Endothelial cell of umbilical vein (primary cell): ENCODE results near the gene ATP6V0D1. TPM values are rescaled to one million over a fixed set of nuclear protein-coding genes. Genes with fewer than 3 reads are reported as not detected.

Experiments used
- BruUV-seq: library from RNA; stranded (reverse); fragments of 400-500 nt; replicated peaks from 2 replicates; lab custom pipeline; 2021; lab: Mats Ljungman, UMichigan
- CTCF ChIA-PET: fragments of 300-600, 350-600 bp; sonication (Branson Sonifier 250); formaldehyde crosslinking; loops from one replicate; lab custom pipeline; 2021; ENCODE audit warnings: antibody characterized with exemption, inconsistent platforms; lab: Charles Lee
- POLR2A ChIA-PET: fragments of 300-600, 350-600 bp; sonication (Branson Sonifier 250); formaldehyde crosslinking; loops from one replicate; lab custom pipeline; 2021; ENCODE audit warnings: antibody characterized with exemption, inconsistent platforms; lab: Charles Lee
- DNase-seq: peaks from one replicate; pipeline ENCODE4 v3.0.0-alpha.2; 2011; ENCODE audit warnings: low read depth, low spot score
- FAIRE-seq: peaks from 2 replicates; lab custom pipeline; 2011; peaks lifted over from hg19 to GRCh38; lab: Jason Lieb, UNC
- H2AFZ ChIP-seq: 2 replicates; pipeline ENCODE4 v1.6.0; 2012; ENCODE audit warnings: low read depth, low read length, control low read depth, inconsistent platforms
- H3K27ac ChIP-seq: 2 replicates; pipeline ENCODE4 v1.5.1; 2011; ENCODE audit warnings: low read depth, mild to moderate bottlenecking, control low read depth, low read length, moderate library complexity; ENCODE audit not compliant: insufficient read depth
- H3K27me3 ChIP-seq, 2 experiments: 2 replicates each; pipeline versions ENCODE4 v1.6.0 to v1.6.1; 2011; ENCODE audit warnings: low read length in 2 of 2, mixed read lengths in 1 of 2; ENCODE audit not compliant: control insufficient read depth in 2 of 2, insufficient read depth in 2 of 2
- H3K36me3 ChIP-seq, 2 experiments: 2 replicates in 1 of 2; 3 replicates in 1 of 2; pipeline ENCODE4 v1.5.1; 2011; ENCODE audit warnings: low read length in 2 of 2, mild to moderate bottlenecking in 1 of 2, moderate library complexity in 1 of 2; ENCODE audit not compliant: control insufficient read depth in 2 of 2, insufficient read depth in 2 of 2; ENCODE audit errors: extremely low read depth in 1 of 2
- H3K4me1 ChIP-seq: 3 replicates; pipeline ENCODE4 v1.5.1; 2011; ENCODE audit warnings: mild to moderate bottlenecking, low read length; ENCODE audit not compliant: control insufficient read depth, insufficient read depth; ENCODE audit errors: extremely low read depth
- H3K4me2 ChIP-seq: 2 replicates; pipeline ENCODE4 v1.6.1; 2011; ENCODE audit warnings: low read length, control low read depth, mixed read lengths; ENCODE audit not compliant: insufficient read depth
- H3K4me3 ChIP-seq, 3 experiments: fragments of 200-600 bp in 1 of 3; sonication (generic), shearing (Covaris generic) in 1 of 3; replicated peaks in 1 of 3; 2 replicates each; pipeline ENCODE4 v1.5.1; 2011 to 2016; ENCODE audit warnings: control low read depth in 3 of 3, low read length in 3 of 3, mild to moderate bottlenecking in 2 of 3, inconsistent platforms in 1 of 3, low read depth in 1 of 3, moderate library complexity in 1 of 3; ENCODE audit not compliant: insufficient read depth in 1 of 3
- H3K79me2 ChIP-seq: 2 replicates; pipeline ENCODE4 v1.6.0; 2012; ENCODE audit warnings: low read length, inconsistent platforms; ENCODE audit not compliant: control insufficient read depth, insufficient read depth
- H3K9ac ChIP-seq: replicated peaks from 2 replicates; pipeline ENCODE3; 2011; ENCODE audit warnings: low read length, control low read depth; ENCODE audit not compliant: insufficient read depth; ENCODE audit errors: extremely low read depth
- H3K9me1 ChIP-seq: replicated peaks from 3 replicates; pipeline ENCODE4 v1.6.0; 2011; ENCODE audit warnings: mild to moderate bottlenecking, low read length; ENCODE audit not compliant: control insufficient read depth, insufficient read depth; ENCODE audit errors: extremely low read depth
- H3K9me3 ChIP-seq: replicated peaks from 2 replicates; pipeline ENCODE4 v1.5.1; 2012; ENCODE audit warnings: low read length, inconsistent platforms; ENCODE audit not compliant: control insufficient read depth, insufficient read depth
- H4K20me1 ChIP-seq: replicated peaks from 2 replicates; pipeline ENCODE3; 2011; ENCODE audit warnings: mild to moderate bottlenecking, low read length; ENCODE audit not compliant: control insufficient read depth, insufficient read depth; ENCODE audit errors: extremely low read depth
- EZH2 ChIP-seq: IDR thresholded peaks from 2 replicates; pipeline ENCODE4 v1.6.1; 2012; ENCODE audit warnings: borderline replicate concordance, low read depth, mild to moderate bottlenecking, moderate library complexity, low read length, inconsistent platforms; ENCODE audit not compliant: severe bottlenecking
- FOS ChIP-seq: IDR thresholded peaks from 2 replicates; pipeline ENCODE4 v1.6.1; 2011; ENCODE audit warnings: mild to moderate bottlenecking, low read length, moderate library complexity, borderline replicate concordance; ENCODE audit not compliant: insufficient read depth
- GATA2 ChIP-seq: IDR thresholded peaks from 2 replicates; pipeline ENCODE4 v1.7.0; 2011; ENCODE audit warnings: low read depth, mild to moderate bottlenecking, moderate library complexity, mixed read lengths, low read length; ENCODE audit not compliant: insufficient read length, insufficient read depth
- JUN ChIP-seq: IDR thresholded peaks from 2 replicates; pipeline ENCODE4 v1.6.1; 2011; ENCODE audit warnings: borderline replicate concordance, low read depth; ENCODE audit not compliant: insufficient read length, insufficient read depth
- MYC ChIP-seq: IDR thresholded peaks from one replicate; pipeline ENCODE4 v1.6.1; 2011; ENCODE audit warnings: mild to moderate bottlenecking, low read depth, low read length
- POLR2A ChIP-seq: IDR thresholded peaks from 2 replicates; pipeline ENCODE4 v1.6.1; 2012; ENCODE audit warnings: low read depth, mild to moderate bottlenecking, control low read depth, low read length
- POLR2AphosphoS5 ChIP-seq: IDR thresholded peaks from 2 replicates; pipeline ENCODE4 v1.6.1; 2012; ENCODE audit warnings: low read depth, mild to moderate bottlenecking, control low read depth, low read length, moderate library complexity; ENCODE audit not compliant: insufficient read depth
- dilution Hi-C: fragments of 300-500 bp; cut with MboI; formaldehyde crosslinking; loops from one replicate; pipeline ENCODE4 v1.15.0; 2019; ENCODE audit warnings: low sequenced_read_pairs; ENCODE audit not compliant: extremely low pct_ligation_motif_present
- intact Hi-C: fragments of 100-400 bp; cut with micrococcal nuclease; formaldehyde crosslinking; loops from one replicate; pipeline ENCODE4 v1.10.0; 2022
- polyA plus RNA-seq, 4 experiments: library from polyadenylated mRNA; depleted of rRNA in 3 of 4; stranded (reverse) in 3 of 4; unstranded in 1 of 4; fragments of >200 nt; gene quantifications; 2 replicates each; pipeline versions ENCODE4 v1.2.1 to v1.2.3, GENCODE V29; 2011 to 2012; ENCODE audit warnings: missing spikeins in 1 of 4
- total RNA-seq: library from RNA; stranded (reverse); gene quantifications from 2 replicates; pipeline ENCODE4 v1.2.3, GENCODE V29; 2021
- TF ChIP-seq, protein P1 (sequence below): IDR thresholded peaks from 2 replicates; pipeline ENCODE4 v1.6.1; 2011; ENCODE audit not compliant: insufficient read depth, insufficient read length
- TF ChIP-seq, protein P2 (sequence below), 2 donors: IDR thresholded peaks; 1 replicate in 1 of 2; 2 replicates in 1 of 2; pipeline ENCODE4 v1.5.1; 2011; ENCODE audit warnings: low read length in 2 of 2, mild to moderate bottlenecking in 2 of 2, moderate library complexity in 2 of 2, control low read depth in 1 of 2, inconsistent platforms in 1 of 2, low read depth in 1 of 2; ENCODE audit not compliant: insufficient read depth in 1 of 2; ENCODE audit errors: extremely low read depth in 1 of 2

Gene ATP6V0D1
- total and polyA plus RNA-seq, 2 donors (not counting 3 experiments of a cell fraction or from before 2014, with no cell fraction given), result 82.8 to 232 TPM

DNA sequence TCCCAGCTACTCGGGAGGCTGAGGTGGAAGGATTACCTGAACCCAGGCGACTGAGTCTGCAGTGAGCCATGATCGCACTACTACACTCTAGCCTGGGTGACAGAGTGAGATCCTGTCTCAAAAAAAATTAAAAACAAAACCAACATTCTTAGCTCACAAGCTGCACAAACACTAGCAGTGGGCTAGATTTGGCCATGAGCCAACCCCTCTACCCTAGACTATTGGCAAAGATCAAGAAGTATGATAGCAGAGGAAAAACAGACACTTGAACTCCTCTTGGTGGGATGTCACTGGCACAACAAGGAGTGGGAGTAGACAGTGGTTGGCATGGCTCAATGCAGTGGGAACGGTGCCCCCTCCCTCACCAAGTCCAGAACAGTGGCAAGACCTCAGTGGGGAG, 28.1 kb upstream of the ATP6V0D1 start:
- Histone ChIP-seq H2AFZ (no peak overlapping the region), H3K4me2 (no peak overlapping the region), H3K79me2 (no peaks in the 10 kb centered on the region), H3K9me3 (no peaks in the 10 kb centered on the region), H3K36me3 (no peaks in the 10 kb centered on the region), H3K9ac (no peak overlapping the region), H4K20me1 (no peaks in the 10 kb centered on the region), H3K27me3 (no peaks in the 10 kb centered on the region), H3K4me1 (no peaks in the 10 kb centered on the region), H3K9me1 (no peaks in the 10 kb centered on the region), H3K27ac (no peak overlapping the region), H3K4me3 (no peak overlapping the region)
- ChIA-PET CTCF (interaction anchor here (0.9 to 10.0 kb wide), 2 partner anchors 12 to 16 kb away, joined by 4 to 247 read pairs; no protein-coding TSS in a partner anchor), POLR2A (no interaction called here)
- dilution Hi-C loops (no loop called here), intact Hi-C loops (no loop called here)
- DNase-seq, result no peak
- TF ChIP-seq JUN, result no peak
- TF ChIP-seq, protein P1, sequence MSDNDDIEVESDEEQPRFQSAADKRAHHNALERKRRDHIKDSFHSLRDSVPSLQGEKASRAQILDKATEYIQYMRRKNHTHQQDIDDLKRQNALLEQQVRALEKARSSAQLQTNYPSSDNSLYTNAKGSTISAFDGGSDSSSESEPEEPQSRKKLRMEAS, result no peak
- TF ChIP-seq POLR2A, result no peak
- TF ChIP-seq, protein P2, sequence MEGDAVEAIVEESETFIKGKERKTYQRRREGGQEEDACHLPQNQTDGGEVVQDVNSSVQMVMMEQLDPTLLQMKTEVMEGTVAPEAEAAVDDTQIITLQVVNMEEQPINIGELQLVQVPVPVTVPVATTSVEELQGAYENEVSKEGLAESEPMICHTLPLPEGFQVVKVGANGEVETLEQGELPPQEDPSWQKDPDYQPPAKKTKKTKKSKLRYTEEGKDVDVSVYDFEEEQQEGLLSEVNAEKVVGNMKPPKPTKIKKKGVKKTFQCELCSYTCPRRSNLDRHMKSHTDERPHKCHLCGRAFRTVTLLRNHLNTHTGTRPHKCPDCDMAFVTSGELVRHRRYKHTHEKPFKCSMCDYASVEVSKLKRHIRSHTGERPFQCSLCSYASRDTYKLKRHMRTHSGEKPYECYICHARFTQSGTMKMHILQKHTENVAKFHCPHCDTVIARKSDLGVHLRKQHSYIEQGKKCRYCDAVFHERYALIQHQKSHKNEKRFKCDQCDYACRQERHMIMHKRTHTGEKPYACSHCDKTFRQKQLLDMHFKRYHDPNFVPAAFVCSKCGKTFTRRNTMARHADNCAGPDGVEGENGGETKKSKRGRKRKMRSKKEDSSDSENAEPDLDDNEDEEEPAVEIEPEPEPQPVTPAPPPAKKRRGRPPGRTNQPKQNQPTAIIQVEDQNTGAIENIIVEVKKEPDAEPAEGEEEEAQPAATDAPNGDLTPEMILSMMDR (IDR thresholded peaks at IDR 0.05; ENCODE audit: extremely low read depth in 1 of 2, insufficient read depth in 1 of 2, low read depth in 1 of 2, low read length in 2 of 2), result no peak
- no peak for FAIRE-seq
- BruUV-seq, result no TSS peak

DNA sequence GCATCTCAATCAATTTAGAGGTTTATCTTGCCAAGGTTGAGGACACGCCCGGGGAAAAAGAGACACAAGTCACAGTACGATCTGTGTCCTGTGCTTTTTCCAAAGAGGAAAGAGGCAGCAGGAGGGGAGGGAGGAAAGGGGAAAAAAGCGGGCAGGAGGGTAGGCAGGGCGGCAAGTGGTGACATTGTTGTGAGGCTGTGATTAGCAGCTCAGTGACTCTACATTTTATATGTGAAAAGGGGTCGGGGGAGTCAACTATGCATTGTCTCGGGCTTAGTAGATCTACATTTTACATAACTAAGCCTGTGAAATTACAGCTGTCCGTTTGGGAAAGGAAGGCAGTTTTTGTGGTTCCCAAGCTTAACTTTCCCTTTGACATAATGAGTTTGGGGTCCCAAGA, 25.5 kb upstream of the ATP6V0D1 start:
- H3K27me3 ChIP-seq, result no peaks in the 10 kb centered on the region
- ChIA-PET POLR2A (no interaction called here), CTCF (interaction anchor here (2.5 to 3.3 kb wide), 3 partner anchors 8 to 15 kb away, joined by 6 to 20 read pairs (median 16); no protein-coding TSS in a partner anchor)
- no peak overlapping the region for H3K4me2 ChIP-seq
- DNase-seq (no peak), FAIRE-seq (no peak)
- H4K20me1 ChIP-seq, result no peaks in the 10 kb centered on the region
- dilution Hi-C loops, result no loop called here
- H3K27ac ChIP-seq, result no peak overlapping the region
- no peaks in the 10 kb centered on the region for H3K36me3 ChIP-seq
- no peaks in the 10 kb centered on the region for H3K9me3 ChIP-seq
- no peaks in the 10 kb centered on the region for H3K79me2 ChIP-seq
- intact Hi-C loops, result no loop called here
- no peaks in the 10 kb centered on the region for H3K9me1 ChIP-seq
- no peak overlapping the region for H2AFZ ChIP-seq
- BruUV-seq, result no TSS peak
- H3K4me3 ChIP-seq, result no peak overlapping the region
- no peak overlapping the region for H3K9ac ChIP-seq
- H3K4me1 ChIP-seq, result no peaks in the 10 kb centered on the region
- TF ChIP-seq, protein P2 (IDR thresholded peaks at IDR 0.05; ENCODE audit: extremely low read depth in 1 of 2, insufficient read depth in 1 of 2, low read depth in 1 of 2, low read length in 2 of 2), result no peak
- no peak for TF ChIP-seq MYC
- no peak for TF ChIP-seq EZH2
- no peak for TF ChIP-seq POLR2A
- no peak for TF ChIP-seq JUN
- no peak for TF ChIP-seq FOS
- no peak for TF ChIP-seq POLR2AphosphoS5
- no peak for TF ChIP-seq GATA2
- TF ChIP-seq, protein P1, result no peak
